Transverse colon (tissue), 4 donors: Measurements from ENCODE around the gene APOB. TPM values are rescaled to one million over a fixed set of nuclear protein-coding genes. Genes with fewer than 3 reads are reported as not detected.
"Not testable (repeated sequence)": the region's sequence is repeated elsewhere in the genome, so short reads cannot be mapped to it uniquely, and the experiment has no call there.

Source experiments
- DNase-seq: peaks from one replicate; pipeline ENCODE4 v3.0.0-alpha.2; 2019
- H3K27ac ChIP-seq, 4 donors: fragments of 200-600 bp; sonication (generic); 2 replicates each; pipeline ENCODE4 v1.5.1; 2016 to 2018; ENCODE audit warnings: inconsistent platforms in 4 of 4
- H3K27me3 ChIP-seq: fragments of 200-600 bp; sonication (generic); 2 replicates; pipeline ENCODE4 v1.5.1; 2017; ENCODE audit warnings: inconsistent platforms
- H3K36me3 ChIP-seq, 4 donors: fragments of 200-600 bp; sonication (generic); 2 replicates each; pipeline ENCODE4 v1.5.1; 2017 to 2019; ENCODE audit warnings: inconsistent platforms in 4 of 4
- H3K4me1 ChIP-seq, 4 donors: fragments of 200-600 bp; sonication (generic); 2 replicates each; pipeline ENCODE4 v1.5.1; 2017 to 2020; ENCODE audit warnings: inconsistent platforms in 4 of 4
- H3K4me3 ChIP-seq, 4 donors: fragments of 200-600 bp; sonication (generic); 1 replicate in 1 of 4; 2 replicates in 3 of 4; pipeline versions ENCODE4 v1.5.1 to v1.6.1; 2017 to 2019; ENCODE audit warnings: inconsistent platforms in 4 of 4
- H3K9me3 ChIP-seq, 2 donors: fragments of 200-600 bp; sonication (generic); 2 replicates each; pipeline ENCODE4 v1.5.1; 2017 to 2019; ENCODE audit warnings: inconsistent platforms in 2 of 2
- EP300 ChIP-seq: sonication (generic); formaldehyde crosslinking; IDR thresholded peaks from one replicate; pipeline ENCODE4 v1.6.1; 2017; ENCODE audit warnings: antibody characterized with exemption, low read depth
- POLR2A ChIP-seq: fragments of 450-650 bp; IDR thresholded peaks from one replicate; pipeline ENCODE4 v1.6.1; 2016; ENCODE audit warnings: antibody characterized with exemption, mild to moderate bottlenecking, moderate library complexity
- POLR2AphosphoS5 ChIP-seq, 3 donors: sonication (generic); formaldehyde crosslinking; IDR thresholded peaks; one replicate each; pipeline ENCODE4 v1.6.1; 2016; ENCODE audit warnings: antibody characterized with exemption in 3 of 3
- WGBS, 2 donors: methylation state at CpG; one replicate each; pipeline ENCODE4 v1.1.5; 2018; ENCODE audit warnings: low coverage in 1 of 2; 5-methylcytosine and 5-hydroxymethylcytosine counted together
- in situ Hi-C, 4 donors: fragments of 200-750 bp; cut with MboI; loops; one replicate each; pipeline versions ENCODE4 v1.15.0 to v1.15.1; 2017; ENCODE audit warnings: low sequenced_read_pairs in 3 of 4, low pct_ligation_motif_present in 1 of 4, low pct_unique_long_range_greater_than_20kb in 1 of 4
- intact Hi-C: fragments of 100-400 bp; cut with DNase I; formaldehyde crosslinking; loops from one replicate; pipeline ENCODE4 v1.15.1; 2023; ENCODE audit warnings: low total_unique reads
- total RNA-seq, 4 donors: library from RNA; depleted of rRNA; stranded (reverse); fragments of >200 nt; gene quantifications; one replicate each; pipeline ENCODE4 v1.1.0, GENCODE V29; 2016
- TF ChIP-seq, protein P1 (sequence below), 5 experiments: fragments of 200-600 bp in 3 of 5; fragments of 450-650 bp in 2 of 5; sonication (generic) in 3 of 5; IDR thresholded peaks; 1 replicate in 2 of 5; 2 replicates in 3 of 5; pipeline ENCODE4 v1.5.1; 2016 to 2017; ENCODE audit warnings: antibody characterized with exemption in 5 of 5, inconsistent platforms in 3 of 5, mild to moderate bottlenecking in 2 of 5, moderate library complexity in 1 of 5

APOB gene
- total RNA-seq, 4 donors from 2014 or later = 0.55 to 0.95 (median 0.67) TPM

DNA sequence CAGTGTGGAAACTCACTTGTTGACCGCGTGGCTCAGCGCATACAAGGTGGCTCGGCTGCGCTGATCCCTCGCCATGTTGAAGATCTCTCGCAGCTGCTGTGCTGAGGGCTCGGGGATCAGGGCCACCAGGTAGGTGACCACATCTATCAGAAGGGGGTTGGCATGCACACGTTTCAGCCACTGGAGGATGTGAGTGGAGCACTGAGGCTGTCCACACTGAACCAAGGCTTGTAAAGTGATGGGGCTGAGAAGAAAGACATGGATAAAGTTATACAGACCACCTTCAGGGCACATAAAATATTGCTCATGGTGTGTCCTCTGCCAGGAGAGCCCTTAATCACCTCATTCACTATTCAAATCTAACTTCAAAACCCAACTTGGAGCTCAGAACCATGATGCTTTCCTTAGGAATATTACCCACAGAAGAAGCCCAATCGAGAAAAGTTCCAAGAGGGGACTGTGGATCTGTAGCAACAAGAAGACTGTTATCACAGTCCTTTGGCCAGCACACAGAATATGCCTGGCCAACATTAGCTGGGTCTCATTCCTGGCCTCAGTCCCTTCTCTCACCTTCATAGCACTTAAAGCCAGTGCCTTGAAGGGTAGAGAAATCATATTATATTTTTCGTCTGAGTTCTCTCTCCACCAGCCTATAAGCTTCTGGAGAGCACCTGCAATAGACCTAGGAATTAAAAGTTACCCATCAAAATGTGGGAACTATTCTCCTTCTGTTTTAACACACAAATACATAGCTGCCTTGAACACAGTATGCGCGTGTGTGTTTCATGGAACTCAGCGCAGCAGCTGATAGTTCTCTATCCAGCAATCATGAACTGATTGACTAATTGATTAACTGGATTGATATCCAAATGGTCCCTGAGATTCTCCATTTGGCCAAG lies 11.3 kb downstream of the APOB start:
- Histone ChIP-seq H3K4me3 (no peak overlapping the region), H3K27ac (no peak overlapping the region), H3K9me3 (no peaks in the 10 kb centered on the region), H3K27me3 (no peaks in the 10 kb centered on the region), H3K36me3 (no peaks in the 10 kb centered on the region), H3K4me1 (no peaks in the 10 kb centered on the region)
- TF ChIP-seq POLR2A (no peak), EP300 (no peak), POLR2AphosphoS5 (IDR thresholded peaks at IDR 0.05) (no peak)
- TF ChIP-seq, protein P1, sequence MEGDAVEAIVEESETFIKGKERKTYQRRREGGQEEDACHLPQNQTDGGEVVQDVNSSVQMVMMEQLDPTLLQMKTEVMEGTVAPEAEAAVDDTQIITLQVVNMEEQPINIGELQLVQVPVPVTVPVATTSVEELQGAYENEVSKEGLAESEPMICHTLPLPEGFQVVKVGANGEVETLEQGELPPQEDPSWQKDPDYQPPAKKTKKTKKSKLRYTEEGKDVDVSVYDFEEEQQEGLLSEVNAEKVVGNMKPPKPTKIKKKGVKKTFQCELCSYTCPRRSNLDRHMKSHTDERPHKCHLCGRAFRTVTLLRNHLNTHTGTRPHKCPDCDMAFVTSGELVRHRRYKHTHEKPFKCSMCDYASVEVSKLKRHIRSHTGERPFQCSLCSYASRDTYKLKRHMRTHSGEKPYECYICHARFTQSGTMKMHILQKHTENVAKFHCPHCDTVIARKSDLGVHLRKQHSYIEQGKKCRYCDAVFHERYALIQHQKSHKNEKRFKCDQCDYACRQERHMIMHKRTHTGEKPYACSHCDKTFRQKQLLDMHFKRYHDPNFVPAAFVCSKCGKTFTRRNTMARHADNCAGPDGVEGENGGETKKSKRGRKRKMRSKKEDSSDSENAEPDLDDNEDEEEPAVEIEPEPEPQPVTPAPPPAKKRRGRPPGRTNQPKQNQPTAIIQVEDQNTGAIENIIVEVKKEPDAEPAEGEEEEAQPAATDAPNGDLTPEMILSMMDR (IDR thresholded peaks at IDR 0.05) = no peak
- WGBS, 2 donors = 87 to 94% methylated on average over 9 to 14 of the region's 14 CpGs
- intact Hi-C loops = no loop called here
- in situ Hi-C loops = loop anchor here in 2 of 4 donors (25.0 kb wide), 1 partner anchor 280 kb away; no protein-coding TSS in a partner anchor
- no peak for DNase-seq

DNA sequence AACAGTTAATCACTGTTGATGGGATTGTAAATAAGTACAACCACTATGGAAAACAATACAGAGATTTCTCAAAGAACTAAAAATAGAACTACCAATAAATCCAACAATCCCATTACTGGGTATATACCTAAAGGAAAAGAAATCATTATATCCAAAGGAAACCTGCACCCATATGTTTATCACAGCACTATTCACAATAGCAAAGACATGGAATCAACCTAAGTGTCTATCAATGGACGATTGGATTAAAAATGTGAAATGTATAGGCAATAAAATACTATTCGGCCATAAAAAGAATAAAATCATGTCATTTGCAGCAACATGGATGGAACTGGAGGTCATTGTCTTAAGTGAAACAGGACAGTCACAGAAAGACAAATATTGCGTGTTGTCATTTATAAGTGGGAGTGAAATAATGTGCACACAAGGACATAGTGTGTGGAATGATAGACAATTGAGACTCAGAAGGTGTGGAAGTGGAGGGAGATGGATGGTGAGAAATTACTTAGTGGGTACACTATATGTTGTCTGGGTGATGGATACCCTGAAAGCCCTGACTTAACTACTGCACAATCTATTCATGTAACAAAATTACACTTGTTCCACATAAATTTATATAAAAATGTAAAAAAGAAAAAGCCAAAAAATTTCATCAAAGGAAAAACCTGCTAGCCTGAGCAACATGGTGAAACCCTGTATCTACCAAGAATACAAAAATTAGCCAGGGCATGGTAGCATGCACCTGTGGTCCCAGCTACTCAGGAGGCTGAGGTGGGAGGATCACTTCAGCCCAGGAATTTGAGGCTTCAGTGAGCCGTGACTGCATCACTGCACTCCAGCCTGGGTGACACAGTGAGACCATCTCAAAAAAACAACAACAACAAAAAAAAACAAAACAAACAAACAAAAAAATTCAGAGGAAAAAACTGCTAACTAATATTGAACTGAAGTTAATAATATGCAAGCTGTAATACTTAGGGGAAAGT lies 12.6 kb downstream of the APOB start:
- Histone ChIP-seq H3K4me1 (no peaks in the 10 kb centered on the region), H3K36me3 (no peaks in the 10 kb centered on the region), H3K27me3 (no peaks in the 10 kb centered on the region), H3K27ac (no peak overlapping the region), H3K4me3 (no peak overlapping the region), H3K9me3 (no peaks in the 10 kb centered on the region)
- in situ Hi-C loops (loop anchor here in 2 of 4 donors (25.0 kb wide), 1 partner anchor 281 kb away; no protein-coding TSS in a partner anchor), intact Hi-C loops (no loop called here)
- DNase-seq = no peak
- WGBS, 2 donors = 77 to 83% methylated on average over 2 to 4 of the region's 4 CpGs
- TF ChIP-seq POLR2AphosphoS5 (IDR thresholded peaks at IDR 0.05) (no peak), POLR2A (no peak), EP300 (no peak)
- TF ChIP-seq, protein P1 (IDR thresholded peaks at IDR 0.05) = no peak

DNA sequence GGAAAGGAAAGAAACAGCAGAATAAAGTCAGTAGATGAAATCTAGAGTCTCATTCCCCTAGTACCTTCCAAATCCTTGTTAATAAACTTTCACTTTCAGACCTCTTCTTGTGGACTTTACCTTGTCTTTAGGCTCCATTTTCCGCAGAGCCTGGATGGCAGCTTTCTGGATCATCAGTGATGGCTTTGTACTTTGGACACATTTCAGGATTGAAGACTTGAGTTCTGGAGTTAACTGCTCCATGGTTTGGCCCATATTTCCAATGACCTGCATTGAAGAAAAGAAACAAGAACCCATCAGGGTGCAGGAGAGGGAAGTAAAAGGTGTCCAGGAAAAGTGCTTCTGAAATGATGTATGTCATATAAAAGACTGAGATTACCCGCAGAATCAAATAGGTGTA lies 14.4 kb downstream of the APOB start:
- Histone ChIP-seq H3K36me3 (no peaks in the 10 kb centered on the region), H3K4me3 (no peak overlapping the region), H3K4me1 (no peaks in the 10 kb centered on the region), H3K9me3 (no peaks in the 10 kb centered on the region), H3K27me3 (no peaks in the 10 kb centered on the region), H3K27ac (no peak overlapping the region)
- no peak for DNase-seq
- WGBS, 2 donors = 85 to 86% methylated on average over 2 of the region's 2 CpGs
- TF ChIP-seq POLR2AphosphoS5 (IDR thresholded peaks at IDR 0.05) = no peak
- TF ChIP-seq, protein P1 (IDR thresholded peaks at IDR 0.05) = no peak
- intact Hi-C loops (no loop called here), in situ Hi-C loops (loop anchor here in 2 of 4 donors (25.0 kb wide), 1 partner anchor 283 kb away; no protein-coding TSS in a partner anchor)

DNA sequence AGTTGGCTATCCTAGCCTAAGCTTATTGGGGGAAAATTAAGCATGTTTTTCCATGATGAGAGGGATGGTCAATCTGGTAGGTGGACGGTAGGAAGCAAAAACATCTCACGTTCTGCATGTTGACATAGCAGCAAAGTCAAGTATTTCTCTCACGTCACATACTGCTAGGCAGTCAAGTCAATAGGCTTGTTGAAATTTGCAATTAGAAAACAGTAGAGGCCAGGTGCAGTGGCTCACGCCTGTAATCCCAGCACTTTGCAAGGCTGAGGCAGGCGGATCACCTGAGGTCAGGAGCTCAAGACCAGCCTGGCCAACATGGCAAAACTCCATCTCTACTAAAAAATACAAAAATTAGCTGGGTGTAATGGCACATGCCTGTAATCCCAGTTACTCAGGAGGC lies 14.9 kb downstream of the APOB start:
- H3K9me3 ChIP-seq, H3K4me3 ChIP-seq, H3K27ac ChIP-seq, H3K36me3 ChIP-seq, DNase-seq, intact Hi-C loops, H3K27me3 ChIP-seq, H3K4me1 ChIP-seq: not testable (repeated sequence)
- WGBS, 2 donors = 77 to 88% methylated on average over 4 to 5 of the region's 5 CpGs
- in situ Hi-C loops = loop anchor here in 2 of 4 donors (25.0 kb wide), 1 partner anchor 283 kb away; no protein-coding TSS in a partner anchor
